Measurements from ENCODE around the gene CAMKMT. TPM values are rescaled to one million over a fixed set of nuclear protein-coding genes. Genes with fewer than 3 reads are reported as not detected.

The CAMKMT gene
- total RNA-seq, 1 experiment from 2014 or later, result 19.6 TPM

DNA sequence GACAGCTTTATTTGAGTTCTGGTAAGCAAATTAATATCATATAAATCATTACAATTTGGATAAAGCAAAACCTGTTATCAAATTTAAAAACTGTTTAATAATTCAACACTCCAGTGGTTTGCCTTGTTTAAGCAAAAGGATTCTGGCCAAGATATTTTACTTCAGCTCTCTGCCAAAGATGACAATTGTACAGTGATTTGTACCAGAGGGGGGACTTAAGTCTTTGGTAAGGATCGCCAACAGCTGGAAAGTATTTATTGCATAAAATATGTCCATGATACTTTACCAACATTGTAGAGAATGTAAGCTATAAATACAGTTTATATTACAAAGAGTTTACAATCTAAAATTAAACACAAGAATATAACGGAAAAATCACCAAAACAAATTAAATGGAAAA, 14.2 kb upstream of the CAMKMT start:
- no peaks in the 10 kb centered on the region for H3K27me3 ChIP-seq (ENCODE audit: control insufficient read depth, insufficient read depth, low read length)
- H3K36me3 ChIP-seq (replicated peaks; ENCODE audit: control insufficient read depth, insufficient read depth, low read length), result peaks cover 2% of the 10 kb centered on the region; the same call in 1 of the 2 replicates
- no peak overlapping the region for H3K4me3 ChIP-seq (ENCODE audit: insufficient read depth, low read depth, low read length)
- DNase-seq, result no peak

- H3K4me3 ChIP-seq (ENCODE audit: insufficient read depth, low read depth, low read length), result no peak overlapping the region
- no peaks in the 10 kb centered on the region for H3K27me3 ChIP-seq (ENCODE audit: control insufficient read depth, insufficient read depth, low read length)
- DNase-seq, result no peak
- peaks cover 2% of the 10 kb centered on the region; the same call in 1 of the 2 replicates for H3K36me3 ChIP-seq (replicated peaks; ENCODE audit: control insufficient read depth, insufficient read depth, low read length)
Observed at GRCh38 chr2:44348400-44348799, 13.3 kb upstream of the CAMKMT start.

DNA sequence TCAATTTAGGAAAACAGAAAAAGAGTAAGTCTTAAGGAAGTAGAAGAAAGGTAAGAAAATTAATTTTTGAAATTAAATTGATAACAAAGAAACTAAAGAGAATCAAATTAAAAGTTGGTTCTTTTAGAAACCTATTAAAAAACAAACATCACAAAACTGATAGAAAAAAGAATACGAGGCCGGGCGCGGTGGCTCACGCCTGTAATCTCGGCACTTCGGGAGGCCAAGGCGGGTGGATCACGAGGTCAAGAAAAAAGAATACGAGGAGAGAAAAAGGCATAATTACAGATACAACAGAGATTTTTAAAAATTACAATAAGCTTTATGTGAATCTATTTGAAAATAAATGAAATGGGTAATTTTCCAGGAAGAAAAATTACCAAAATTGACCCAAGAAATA, 12.2 kb upstream of the CAMKMT start:
- no peak overlapping the region for H3K4me3 ChIP-seq (ENCODE audit: insufficient read depth, low read depth, low read length)
- no peaks in the 10 kb centered on the region for H3K36me3 ChIP-seq (replicated peaks; ENCODE audit: control insufficient read depth, insufficient read depth, low read length)
- no peaks in the 10 kb centered on the region for H3K27me3 ChIP-seq (ENCODE audit: control insufficient read depth, insufficient read depth, low read length)
- no peak for DNase-seq

DNA sequence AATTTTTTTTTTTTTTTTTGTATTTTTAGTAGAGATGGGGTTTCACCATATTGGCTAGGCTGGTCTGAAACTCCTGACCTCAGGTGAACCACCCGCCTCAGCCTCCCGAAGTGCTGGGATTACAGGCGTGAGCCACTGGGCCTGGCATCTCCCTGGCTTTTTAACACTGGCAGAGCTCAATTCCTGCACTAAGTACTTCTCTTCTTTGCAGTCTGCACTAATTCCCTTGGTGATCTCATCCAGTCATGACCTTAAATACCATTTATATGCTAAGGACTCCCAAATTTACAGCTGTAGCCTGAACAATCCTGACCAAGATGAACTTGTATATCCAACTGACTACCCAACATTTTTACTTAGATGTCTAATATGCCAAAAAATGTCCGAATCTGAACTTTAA, 10.7 kb upstream of the CAMKMT start:
- H3K4me3 ChIP-seq (ENCODE audit: insufficient read depth, low read depth, low read length), result no peak overlapping the region
- no peaks in the 10 kb centered on the region for H3K36me3 ChIP-seq (replicated peaks; ENCODE audit: control insufficient read depth, insufficient read depth, low read length)
- DNase-seq, result no peak
- no peaks in the 10 kb centered on the region for H3K27me3 ChIP-seq (ENCODE audit: control insufficient read depth, insufficient read depth, low read length)

DNA sequence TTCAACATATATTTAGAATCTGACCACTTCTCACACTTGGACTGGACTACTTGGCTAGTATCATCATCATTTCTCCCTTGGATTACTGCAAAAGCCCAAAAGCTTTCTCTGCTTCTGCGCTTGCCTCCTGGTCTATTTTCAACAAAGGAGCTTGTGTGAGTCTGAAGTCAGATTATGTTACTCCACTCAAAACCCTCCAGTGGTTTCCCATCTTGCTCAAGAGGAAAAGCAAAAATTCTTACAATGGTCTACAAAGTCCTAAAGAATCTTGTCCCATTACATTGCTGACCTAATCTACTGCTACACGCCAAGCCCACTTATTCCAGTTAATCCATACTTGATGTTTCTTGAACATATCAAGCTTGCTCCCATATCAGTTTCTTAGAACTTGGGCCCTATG, 10.1 kb upstream of the CAMKMT start:
- Histone ChIP-seq H3K36me3 (replicated peaks; ENCODE audit: control insufficient read depth, insufficient read depth, low read length) (no peaks in the 10 kb centered on the region), H3K27me3 (ENCODE audit: control insufficient read depth, insufficient read depth, low read length) (no peaks in the 10 kb centered on the region), H3K4me3 (ENCODE audit: insufficient read depth, low read depth, low read length) (no peak overlapping the region)
- DNase-seq, result no peak

- Histone ChIP-seq H3K36me3 (replicated peaks; ENCODE audit: control insufficient read depth, insufficient read depth, low read length) (no peaks in the 10 kb centered on the region), H3K4me3 (ENCODE audit: insufficient read depth, low read depth, low read length) (no peak overlapping the region), H3K27me3 (ENCODE audit: control insufficient read depth, insufficient read depth, low read length) (no peaks in the 10 kb centered on the region)
- no peak for DNase-seq
Observed at GRCh38 chr2:44352510-44352909, 9.2 kb upstream of the CAMKMT start.

GRCh38 chr2:44354761-44355160, 7.0 kb upstream of the CAMKMT start:
- DNase-seq, result no peak
- Histone ChIP-seq H3K4me3 (ENCODE audit: insufficient read depth, low read depth, low read length) (no peak overlapping the region), H3K27me3 (ENCODE audit: control insufficient read depth, insufficient read depth, low read length) (no peaks in the 10 kb centered on the region), H3K36me3 (replicated peaks; ENCODE audit: control insufficient read depth, insufficient read depth, low read length) (no peaks in the 10 kb centered on the region)

- no peak overlapping the region for H3K4me3 ChIP-seq (ENCODE audit: insufficient read depth, low read depth, low read length)
- no peak for DNase-seq
- no peaks in the 10 kb centered on the region for H3K27me3 ChIP-seq (ENCODE audit: control insufficient read depth, insufficient read depth, low read length)
- H3K36me3 ChIP-seq (replicated peaks; ENCODE audit: control insufficient read depth, insufficient read depth, low read length), result no peaks in the 10 kb centered on the region
Observed at GRCh38 chr2:44358503-44358902, 3.2 kb upstream of the CAMKMT start.

- H3K4me3 ChIP-seq (ENCODE audit: insufficient read depth, low read depth, low read length), result peak overlapping the region; percentile 92
- peak; percentile 4 for DNase-seq
- no peaks in the 10 kb centered on the region for H3K27me3 ChIP-seq (ENCODE audit: control insufficient read depth, insufficient read depth, low read length)
- no peaks in the 10 kb centered on the region for H3K36me3 ChIP-seq (replicated peaks; ENCODE audit: control insufficient read depth, insufficient read depth, low read length)
Observed at GRCh38 chr2:44360749-44361329, 908 bp upstream of the CAMKMT start.

GRCh38 chr2:44362207-44363015, 664 bp downstream of the CAMKMT start:
- DNase-seq, result no peak
- Histone ChIP-seq H3K36me3 (replicated peaks; ENCODE audit: control insufficient read depth, insufficient read depth, low read length) (no peaks in the 10 kb centered on the region), H3K4me3 (ENCODE audit: insufficient read depth, low read depth, low read length) (peak overlapping the region; percentile 92), H3K27me3 (ENCODE audit: control insufficient read depth, insufficient read depth, low read length) (no peaks in the 10 kb centered on the region)

- H3K36me3 ChIP-seq (replicated peaks; ENCODE audit: control insufficient read depth, insufficient read depth, low read length), result no peaks in the 10 kb centered on the region
- no peak overlapping the region for H3K4me3 ChIP-seq (ENCODE audit: insufficient read depth, low read depth, low read length)
- no peaks in the 10 kb centered on the region for H3K27me3 ChIP-seq (ENCODE audit: control insufficient read depth, insufficient read depth, low read length)
- no peak for DNase-seq
Observed at GRCh38 chr2:44364604-44365003, 2.9 kb downstream of the CAMKMT start.

DNA sequence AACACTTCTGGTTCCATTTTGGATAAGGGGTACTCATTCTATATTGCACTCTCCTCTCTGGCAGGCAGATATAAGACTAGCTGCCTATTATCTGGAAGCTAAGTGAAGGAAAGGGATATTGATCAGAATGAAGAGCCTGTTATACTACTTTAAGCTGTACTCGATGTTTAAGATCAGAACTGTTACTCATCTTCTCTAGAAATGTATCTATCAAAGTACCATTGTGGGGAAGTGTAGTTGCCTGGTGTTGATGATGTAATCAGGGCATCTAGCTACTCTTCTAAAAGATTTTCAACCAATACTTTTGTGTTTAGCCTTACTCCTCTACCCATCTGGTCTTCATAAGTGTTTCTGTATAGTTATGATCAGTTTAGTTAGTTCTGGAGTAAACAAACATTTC, 5.8 kb downstream of the CAMKMT start:
- Histone ChIP-seq H3K4me3 (ENCODE audit: insufficient read depth, low read depth, low read length) (no peak overlapping the region), H3K27me3 (ENCODE audit: control insufficient read depth, insufficient read depth, low read length) (no peaks in the 10 kb centered on the region), H3K36me3 (replicated peaks; ENCODE audit: control insufficient read depth, insufficient read depth, low read length) (no peaks in the 10 kb centered on the region)
- no peak for DNase-seq

- DNase-seq, result no peak
- no peaks in the 10 kb centered on the region for H3K27me3 ChIP-seq (ENCODE audit: control insufficient read depth, insufficient read depth, low read length)
Observed at GRCh38 chr2:44369392-44369791, 7.6 kb downstream of the CAMKMT start.

GRCh38 chr2:44371445-44371844, 9.7 kb downstream of the CAMKMT start:
- Histone ChIP-seq H3K36me3 (replicated peaks; ENCODE audit: control insufficient read depth, insufficient read depth, low read length) (no peaks in the 10 kb centered on the region), H3K27me3 (ENCODE audit: control insufficient read depth, insufficient read depth, low read length) (no peaks in the 10 kb centered on the region), H3K4me3 (ENCODE audit: insufficient read depth, low read depth, low read length) (no peak overlapping the region)
- no peak for DNase-seq

More at GRCh38 chr2:44369392-44369791, 7.6 kb downstream of the CAMKMT start:
- H3K4me3 ChIP-seq (ENCODE audit: insufficient read depth, low read depth, low read length), result no peak overlapping the region
- H3K36me3 ChIP-seq (replicated peaks; ENCODE audit: control insufficient read depth, insufficient read depth, low read length), result no peaks in the 10 kb centered on the region

DNA sequence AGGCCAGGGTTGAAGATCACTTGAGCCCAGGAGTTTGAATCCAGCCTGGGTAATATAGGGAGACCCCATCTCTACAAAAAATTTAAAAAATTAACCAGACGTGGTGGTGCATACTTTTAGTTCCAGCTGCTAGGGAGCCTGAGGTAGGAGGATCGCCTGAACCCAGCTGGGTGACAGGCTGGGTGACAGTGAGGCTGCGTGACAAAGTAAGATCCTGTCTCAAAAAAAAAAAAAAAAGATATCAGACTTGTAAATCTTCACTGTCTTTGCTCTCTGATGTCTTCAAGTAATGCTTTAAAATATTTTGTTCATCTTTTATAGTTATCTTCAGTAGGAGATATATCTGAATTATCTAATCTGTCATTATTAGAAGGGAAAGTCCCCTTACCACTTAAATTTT, 10.5 kb downstream of the CAMKMT start:
- Histone ChIP-seq H3K27me3 (ENCODE audit: control insufficient read depth, insufficient read depth, low read length) (no peaks in the 10 kb centered on the region), H3K4me3 (ENCODE audit: insufficient read depth, low read depth, low read length) (no peak overlapping the region), H3K36me3 (replicated peaks; ENCODE audit: control insufficient read depth, insufficient read depth, low read length) (no peaks in the 10 kb centered on the region)
- no peak for DNase-seq

All from H7 (cell line).